OCI-LY7 (cell line): ENCODE data around the gene HTT. TPM values are rescaled to one million over a fixed set of nuclear protein-coding genes. Genes with fewer than 3 reads are reported as not detected.

Experiments
- BruUV-seq: library from RNA; stranded (reverse); fragments of 400-500 nt; replicated peaks from 2 replicates; lab custom pipeline; 2021; lab: Mats Ljungman, UMichigan
- CTCF ChIA-PET: fragments of 300-600 bp; sonication (Branson Sonifier 250); formaldehyde crosslinking; loops from one replicate; lab custom pipeline; 2022; ENCODE audit warnings: antibody characterized with exemption; ENCODE audit not compliant: unreplicated experiment; lab: Charles Lee
- POLR2A ChIA-PET: fragments of 300-600 bp; sonication (Branson Sonifier 250); formaldehyde crosslinking; loops from one replicate; lab custom pipeline; 2022; ENCODE audit warnings: antibody characterized with exemption; lab: Charles Lee
- DNase-seq: peaks from one replicate; pipeline ENCODE4 v3.0.0-alpha.2; 2015; ENCODE audit warnings: low spot score
- H2AFZ ChIP-seq: fragments of 200-600 bp; sonication (generic), shearing (Covaris generic); 2 replicates; pipeline ENCODE4 v1.6.1; 2014; ENCODE audit warnings: mild to moderate bottlenecking, antibody characterized with exemption, low read length, moderate library complexity
- H3K27ac ChIP-seq: fragments of 200-600 bp; sonication (generic); 2 replicates; pipeline ENCODE4 v1.5.1; 2014; ENCODE audit warnings: mixed run types, low read depth, mild to moderate bottlenecking, moderate library complexity, low read length, inconsistent platforms; ENCODE audit not compliant: poor library complexity, severe bottlenecking
- H3K36me3 ChIP-seq: fragments of 200-600 bp; sonication (generic); 2 replicates; pipeline ENCODE4 v1.6.1; 2014; ENCODE audit warnings: mild to moderate bottlenecking, antibody characterized with exemption, low read length, moderate library complexity, mixed read lengths; ENCODE audit not compliant: insufficient read depth
- H3K4me1 ChIP-seq: fragments of 200-600 bp; sonication (generic); 2 replicates; pipeline ENCODE4 v1.5.1; 2014; ENCODE audit warnings: mild to moderate bottlenecking, low read length; ENCODE audit not compliant: insufficient read depth, poor library complexity, severe bottlenecking
- H3K4me2 ChIP-seq: fragments of 200-600 bp; sonication (generic); 2 replicates; pipeline ENCODE4 v1.6.1; 2014; ENCODE audit warnings: mild to moderate bottlenecking, low read length
- H3K4me3 ChIP-seq: fragments of 200-600 bp; sonication (generic); 2 replicates; pipeline ENCODE4 v1.5.1; 2014; ENCODE audit warnings: mild to moderate bottlenecking, low read depth, low read length; ENCODE audit not compliant: poor library complexity, severe bottlenecking
- H3K79me2 ChIP-seq: fragments of 200-600 bp; sonication (generic); 2 replicates; pipeline ENCODE4 v1.6.1; 2016; ENCODE audit warnings: low read depth, mild to moderate bottlenecking, low read length, moderate library complexity, mixed read lengths; ENCODE audit not compliant: insufficient read depth
- H3K9me2 ChIP-seq: fragments of 200-600 bp; sonication (generic); 2 replicates; pipeline ENCODE4 v1.6.1; 2016; ENCODE audit warnings: mild to moderate bottlenecking, low read length, mixed read lengths; ENCODE audit not compliant: insufficient read depth
- H3K9me3 ChIP-seq: fragments of 200-600 bp; sonication (generic); 2 replicates; pipeline ENCODE4 v1.6.1; 2014; ENCODE audit warnings: mild to moderate bottlenecking, mixed run types, low read length, mixed read lengths
- H4K20me1 ChIP-seq: fragments of 200-600 bp; sonication (generic); 2 replicates; pipeline ENCODE4 v1.6.1; 2014; ENCODE audit warnings: mild to moderate bottlenecking, antibody characterized with exemption, low read length, moderate library complexity, mixed read lengths; ENCODE audit not compliant: insufficient read depth
- EZH2phosphoT487 ChIP-seq: fragments of 200-600 bp; sonication (generic); IDR thresholded peaks from 2 replicates; pipeline ENCODE4 v1.6.1; 2018; ENCODE audit warnings: low read depth, borderline replicate concordance, mild to moderate bottlenecking, mixed run types, antibody characterized with exemption, low read length, moderate library complexity, mixed read lengths
- intact Hi-C: fragments of 100-400 bp; cut with micrococcal nuclease; formaldehyde crosslinking; loops from one replicate; pipeline ENCODE4 v1.10.0; 2022; ENCODE audit not compliant: unreplicated experiment
- total RNA-seq, 2 experiments: library from RNA; depleted of rRNA in 1 of 2; stranded (reverse); fragments of >200 nt in 1 of 2; shearing (Covaris generic) in 1 of 2; gene quantifications; 2 replicates each; pipeline ENCODE4 v1.2.3, GENCODE V29; 2014 to 2022
- TF ChIP-seq, protein P1 (sequence below): fragments of 200-600 bp; sonication (generic); conservative IDR thresholded peaks from 2 replicates; pipeline ENCODE4 v1.5.1; 2014; ENCODE audit warnings: mild to moderate bottlenecking, antibody characterized with exemption, low read length, moderate library complexity, mixed read lengths

Gene HTT
- total RNA-seq, 2 experiments from 2014 or later, result 36.4 to 91.3 TPM

- BruUV-seq, result no TSS peak
- H3K27ac ChIP-seq, result no peak overlapping the region
- no peak for DNase-seq
These were observed 1.1 kb upstream of the HTT start for GRCh38 chr4:3073158-3074077.

GRCh38 chr4:3074846-3075651 lies 568 bp downstream of the HTT start:
- intact Hi-C loops, result loop anchor here (1.0 to 2.0 kb wide), 2 partner anchors 28 to 112 kb away; partner anchors contain the start of genes GRK4 and NOP14
- no peaks in the 10 kb centered on the region for H3K9me2 ChIP-seq
- H3K36me3 ChIP-seq, result peaks cover 4% of the 10 kb centered on the region
- BruUV-seq, result no TSS peak
- DNase-seq, result peak; percentile 68
- peaks cover 34% of the 10 kb centered on the region for H3K4me1 ChIP-seq
- H3K27ac ChIP-seq, result peak overlapping the region; percentile 82
- peak overlapping the region; percentile 94 for H3K4me2 ChIP-seq
- no peaks in the 10 kb centered on the region for H3K9me3 ChIP-seq
- CTCF ChIA-PET, result no interaction called here
- peak overlapping the region; percentile 24; the same call in 1 of the 2 replicates for H2AFZ ChIP-seq
- POLR2A ChIA-PET, result interaction anchor here (0.6 to 1.1 kb wide), 3 partner anchors 10 to 28 kb away, joined by 3 to 4 read pairs (median 3); no protein-coding TSS in a partner anchor
- TF ChIP-seq, protein P1, sequence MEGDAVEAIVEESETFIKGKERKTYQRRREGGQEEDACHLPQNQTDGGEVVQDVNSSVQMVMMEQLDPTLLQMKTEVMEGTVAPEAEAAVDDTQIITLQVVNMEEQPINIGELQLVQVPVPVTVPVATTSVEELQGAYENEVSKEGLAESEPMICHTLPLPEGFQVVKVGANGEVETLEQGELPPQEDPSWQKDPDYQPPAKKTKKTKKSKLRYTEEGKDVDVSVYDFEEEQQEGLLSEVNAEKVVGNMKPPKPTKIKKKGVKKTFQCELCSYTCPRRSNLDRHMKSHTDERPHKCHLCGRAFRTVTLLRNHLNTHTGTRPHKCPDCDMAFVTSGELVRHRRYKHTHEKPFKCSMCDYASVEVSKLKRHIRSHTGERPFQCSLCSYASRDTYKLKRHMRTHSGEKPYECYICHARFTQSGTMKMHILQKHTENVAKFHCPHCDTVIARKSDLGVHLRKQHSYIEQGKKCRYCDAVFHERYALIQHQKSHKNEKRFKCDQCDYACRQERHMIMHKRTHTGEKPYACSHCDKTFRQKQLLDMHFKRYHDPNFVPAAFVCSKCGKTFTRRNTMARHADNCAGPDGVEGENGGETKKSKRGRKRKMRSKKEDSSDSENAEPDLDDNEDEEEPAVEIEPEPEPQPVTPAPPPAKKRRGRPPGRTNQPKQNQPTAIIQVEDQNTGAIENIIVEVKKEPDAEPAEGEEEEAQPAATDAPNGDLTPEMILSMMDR, result no peak
- no peak for TF ChIP-seq EZH2phosphoT487
- peaks cover 51% of the 10 kb centered on the region for H3K79me2 ChIP-seq
- peak overlapping the region; percentile 100 for H3K4me3 ChIP-seq
- no peaks in the 10 kb centered on the region for H4K20me1 ChIP-seq

More at GRCh38 chr4:3073158-3074077, 1.1 kb upstream of the HTT start:
- no peaks in the 10 kb centered on the region for H3K36me3 ChIP-seq
- peak overlapping the region; percentile 97 for H2AFZ ChIP-seq
- no peak for TF ChIP-seq EZH2phosphoT487
- TF ChIP-seq, protein P1, result peak; percentile 50
- H3K4me3 ChIP-seq, result peak overlapping the region; percentile 77
- H3K9me2 ChIP-seq, result no peaks in the 10 kb centered on the region
- intact Hi-C loops, result loop anchor here (1.0 to 2.0 kb wide), 2 partner anchors 26 to 111 kb away; partner anchors contain the start of genes GRK4 and NOP14
- ChIA-PET POLR2A (interaction anchor here (2.4 kb wide), 1 partner anchor 15 kb away, joined by 6 read pairs; no protein-coding TSS in a partner anchor), CTCF (interaction anchor here (0.6 kb wide), 2 partner anchors 109 to 126 kb away, joined by 5 read pairs; no protein-coding TSS in a partner anchor)
- H3K79me2 ChIP-seq, result peaks cover 35% of the 10 kb centered on the region
- peak overlapping the region; percentile 94 for H3K4me2 ChIP-seq
- no peaks in the 10 kb centered on the region for H4K20me1 ChIP-seq
- H3K9me3 ChIP-seq, result no peaks in the 10 kb centered on the region
- H3K4me1 ChIP-seq, result peaks cover 32% of the 10 kb centered on the region
